PC-3 (cell line): ENCODE measurements around the gene NOM1. TPM values are rescaled to one million over a fixed set of nuclear protein-coding genes. Genes with fewer than 3 reads are reported as not detected.

Source experiments
- ATAC-seq: fragments of 200-7000 bp; cut with Tn5 transposase; 2 replicates; pipeline ENCODE4 v1.9.1; 2020; ENCODE audit warnings: mild to moderate bottlenecking, moderate library complexity
- BruUV-seq: library from RNA; stranded (reverse); fragments of 400-500 nt; replicated peaks from 2 replicates; lab custom pipeline; 2021; lab: Mats Ljungman, UMichigan
- CTCF ChIA-PET: fragments of 300-600 bp; sonication (Branson Sonifier 250); formaldehyde crosslinking; loops from one replicate; lab custom pipeline; 2022; ENCODE audit warnings: antibody characterized with exemption; lab: Charles Lee
- POLR2A ChIA-PET: fragments of 300-600 bp; sonication (Branson Sonifier 250); formaldehyde crosslinking; loops from one replicate; lab custom pipeline; 2022; ENCODE audit warnings: antibody characterized with exemption; ENCODE audit not compliant: unreplicated experiment; lab: Charles Lee
- DNase-seq: peaks from one replicate; pipeline ENCODE4 v3.0.0-alpha.2; 2015
- H2AFZ ChIP-seq: fragments of 300-600 bp; sonication (generic); 2 replicates; pipeline ENCODE4 v1.6.0; 2016; ENCODE audit warnings: antibody characterized with exemption, low read length
- H3F3A ChIP-seq: fragments of 300-600 bp; sonication (generic); one replicate; pipeline ENCODE4 v1.6.0; 2017; ENCODE audit warnings: antibody characterized with exemption, low read length, control low read depth, mild to moderate bottlenecking; ENCODE audit not compliant: unreplicated experiment
- H3K27ac ChIP-seq: fragments of 300-600 bp; sonication (generic); 2 replicates; pipeline ENCODE4 v1.5.1; 2016; ENCODE audit warnings: mild to moderate bottlenecking, low read length
- H3K27me3 ChIP-seq: fragments of 300-600 bp; sonication (generic); 2 replicates; pipeline ENCODE4 v1.6.1; 2016; ENCODE audit warnings: low read length, mixed read lengths
- H3K36me3 ChIP-seq: fragments of 300-600 bp; sonication (generic); 2 replicates; pipeline ENCODE4 v1.6.1; 2016; ENCODE audit warnings: low read depth, mixed run types, low read length, mixed read lengths
- H3K4me1 ChIP-seq: fragments of 300-600 bp; sonication (generic); 2 replicates; pipeline ENCODE4 v1.5.1; 2016; ENCODE audit warnings: low read length; ENCODE audit not compliant: insufficient read depth
- H3K4me2 ChIP-seq: fragments of 300-600 bp; sonication (generic); 2 replicates; pipeline ENCODE4 v1.6.0; 2016; ENCODE audit warnings: low read length
- H3K4me3 ChIP-seq: fragments of 300-600 bp; sonication (generic); 2 replicates; pipeline ENCODE4 v1.5.1; 2016; ENCODE audit warnings: mild to moderate bottlenecking, low read length, mixed read lengths
- H3K79me2 ChIP-seq: fragments of 300-600 bp; sonication (generic); 2 replicates; pipeline ENCODE4 v1.6.1; 2017; ENCODE audit warnings: low read length, mixed read lengths
- H3K9ac ChIP-seq: fragments of 300-600 bp; sonication (generic); 2 replicates; pipeline ENCODE4 v1.6.0; 2016; ENCODE audit warnings: mild to moderate bottlenecking, low read length
- H3K9me2 ChIP-seq: fragments of 300-600 bp; sonication (generic); replicated peaks from 2 replicates; pipeline ENCODE4 v1.6.1; 2016; ENCODE audit warnings: mixed run types, low read length, mixed read lengths
- H3K9me3 ChIP-seq: fragments of 300-600 bp; sonication (generic); 2 replicates; pipeline ENCODE4 v1.6.1; 2016; ENCODE audit warnings: low read length, mixed read lengths
- H4K20me1 ChIP-seq: fragments of 300-600 bp; sonication (generic); 2 replicates; pipeline ENCODE4 v1.6.1; 2016; ENCODE audit warnings: low read length, mixed read lengths
- CTCF ChIP-seq: fragments of 300-600 bp; sonication (generic); conservative IDR thresholded peaks from 2 replicates; pipeline ENCODE4 v1.5.1; 2017; ENCODE audit warnings: antibody characterized with exemption, low read depth, mild to moderate bottlenecking, low read length
- EZH2 ChIP-seq: fragments of 300-600 bp; sonication (generic); IDR thresholded peaks from one replicate; pipeline ENCODE4 v1.6.1; 2017; ENCODE audit warnings: antibody characterized with exemption, mild to moderate bottlenecking, low read length; ENCODE audit not compliant: unreplicated experiment
- EZH2phosphoT487 ChIP-seq: fragments of 300-600 bp; sonication (generic); IDR thresholded peaks from 2 replicates; pipeline ENCODE4 v1.6.1; 2018; ENCODE audit warnings: mild to moderate bottlenecking, antibody characterized with exemption, low read length, borderline replicate concordance
- intact Hi-C: fragments of 100-400 bp; cut with micrococcal nuclease; formaldehyde crosslinking; loops from 2 replicates; pipeline ENCODE4 v1.9.0; 2023
- total RNA-seq: library from RNA; depleted of rRNA; stranded (reverse); fragments of >200 nt; gene quantifications from 2 replicates; pipeline ENCODE4 v1.2.3, GENCODE V29; 2014

The NOM1 gene
- total RNA-seq, 1 experiment from 2014 or later: 17.7 TPM

DNA sequence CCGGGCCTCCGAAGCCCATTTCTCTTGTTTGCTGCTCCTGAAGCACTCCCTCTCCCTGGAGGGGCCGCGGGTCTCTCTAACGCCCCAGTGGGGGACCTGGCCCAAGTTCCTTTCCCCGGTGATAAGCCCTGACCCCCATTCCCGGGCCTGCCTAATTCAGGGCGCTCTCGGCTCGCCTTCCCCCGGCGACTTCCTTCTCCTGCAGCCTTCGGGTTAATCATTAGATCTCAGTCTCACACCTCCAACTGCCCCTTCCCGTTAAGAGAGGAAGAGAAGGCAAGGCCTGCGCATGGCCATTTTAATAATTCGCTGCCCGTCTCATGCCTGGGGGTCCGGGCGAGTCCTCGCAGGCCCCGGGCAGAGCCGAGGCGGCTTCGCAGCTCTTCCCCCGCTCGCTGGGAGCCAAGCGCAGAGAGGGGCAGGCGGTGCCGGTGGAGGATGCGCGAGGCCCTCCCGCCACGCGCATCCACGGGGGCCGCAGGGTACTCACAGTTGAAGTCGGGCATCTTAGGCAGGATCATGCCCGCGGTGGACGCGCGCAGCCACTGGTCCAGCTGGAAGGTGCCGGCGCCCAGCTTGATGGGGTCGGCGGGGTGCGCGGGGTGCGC lies 59.8 kb downstream of the NOM1 start:
- Histone ChIP-seq H3K27me3 (peaks cover 25% of the 10 kb centered on the region), H3K27ac (no peak overlapping the region), H3K9ac (no peak overlapping the region), H3K9me3 (no peaks in the 10 kb centered on the region), H3K4me3 (peak overlapping the region; percentile 56), H4K20me1 (no peaks in the 10 kb centered on the region), H3K36me3 (no peaks in the 10 kb centered on the region), H3K4me2 (peak overlapping the region; percentile 73), H3K9me2 (no peaks in the 10 kb centered on the region), H3K79me2 (0 out of 2 replicates have a peak, but pooled peaks cover 4% of the 10 kb centered on the region), H3F3A (no peaks in the 10 kb centered on the region), H2AFZ (peak overlapping the region; percentile 30; the same call in 1 of the 2 replicates), H3K4me1 (peaks cover 13% of the 10 kb centered on the region)
- DNase-seq (no peak), ATAC-seq (no peak)
- ChIA-PET POLR2A (no interaction called here), CTCF (no interaction called here)
- intact Hi-C loops: no loop called here
- no TSS peak for BruUV-seq
- TF ChIP-seq EZH2 (peak; percentile 36), EZH2phosphoT487 (no peak)

DNA sequence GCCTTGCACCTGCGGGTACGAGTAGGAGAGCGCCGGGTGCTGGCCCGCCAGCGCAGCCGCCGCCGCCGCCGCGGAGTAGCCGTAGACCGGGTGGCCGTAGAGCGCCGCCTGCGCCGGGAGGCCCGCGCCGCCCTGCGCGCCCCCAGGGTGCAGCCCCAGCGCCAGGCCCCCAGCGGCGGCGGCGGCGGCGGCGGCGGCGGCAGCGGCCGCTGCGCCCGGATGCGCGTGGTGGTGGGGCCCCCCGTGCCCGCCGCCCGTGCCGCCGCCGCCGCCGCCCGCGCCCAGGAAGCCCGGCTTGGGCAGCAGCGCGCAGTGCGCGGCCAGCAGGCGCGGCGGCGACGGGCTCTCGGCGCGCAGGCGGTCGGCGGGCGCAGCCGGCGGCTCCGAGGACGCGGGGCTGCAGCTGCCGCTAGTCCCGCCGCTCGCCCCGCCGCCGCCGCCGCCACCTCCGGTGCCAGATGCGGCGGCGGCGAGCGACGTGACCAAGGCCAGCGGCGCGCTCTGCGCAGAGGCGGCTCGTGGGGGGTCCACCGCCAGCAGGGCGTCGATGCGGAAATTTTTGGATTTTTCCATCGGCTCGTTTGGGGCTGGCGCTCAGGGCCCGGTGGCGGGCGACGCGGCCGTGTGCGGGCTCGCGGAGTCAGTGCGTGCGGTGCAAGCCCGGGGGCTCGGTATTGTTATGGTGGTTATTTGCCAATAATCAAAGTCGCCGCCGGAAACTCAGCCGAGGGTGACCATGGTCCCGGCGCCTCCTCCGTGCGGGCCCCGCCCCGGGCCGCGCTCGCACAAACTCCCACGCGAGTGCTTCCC lies 60.5 kb downstream of the NOM1 start:
- Histone ChIP-seq H3K79me2 (0 out of 2 replicates have a peak, but pooled peaks cover 4% of the 10 kb centered on the region), H3K9ac (peak overlapping the region; percentile 33; the same call in 1 of the 2 replicates), H3K36me3 (no peaks in the 10 kb centered on the region), H3K4me3 (peak overlapping the region; percentile 72), H3K4me1 (peaks cover 13% of the 10 kb centered on the region), H3K4me2 (peak overlapping the region; percentile 93), H3K9me3 (no peaks in the 10 kb centered on the region), H3K9me2 (no peaks in the 10 kb centered on the region), H4K20me1 (no peaks in the 10 kb centered on the region), H3K27ac (no peak overlapping the region), H3F3A (no peaks in the 10 kb centered on the region), H2AFZ (peak overlapping the region; percentile 84), H3K27me3 (peaks cover 21% of the 10 kb centered on the region)
- no TSS peak for BruUV-seq
- ChIA-PET CTCF (interaction anchor here (0.6 kb wide), 1 partner anchor 126 kb away, joined by 3 read pairs; no protein-coding TSS in a partner anchor), POLR2A (no interaction called here)
- ATAC-seq (peak; percentile 35), DNase-seq (no peak)
- TF ChIP-seq EZH2 (no peak), EZH2phosphoT487 (no peak), CTCF (no peak)
- intact Hi-C loops: no loop called here

DNA sequence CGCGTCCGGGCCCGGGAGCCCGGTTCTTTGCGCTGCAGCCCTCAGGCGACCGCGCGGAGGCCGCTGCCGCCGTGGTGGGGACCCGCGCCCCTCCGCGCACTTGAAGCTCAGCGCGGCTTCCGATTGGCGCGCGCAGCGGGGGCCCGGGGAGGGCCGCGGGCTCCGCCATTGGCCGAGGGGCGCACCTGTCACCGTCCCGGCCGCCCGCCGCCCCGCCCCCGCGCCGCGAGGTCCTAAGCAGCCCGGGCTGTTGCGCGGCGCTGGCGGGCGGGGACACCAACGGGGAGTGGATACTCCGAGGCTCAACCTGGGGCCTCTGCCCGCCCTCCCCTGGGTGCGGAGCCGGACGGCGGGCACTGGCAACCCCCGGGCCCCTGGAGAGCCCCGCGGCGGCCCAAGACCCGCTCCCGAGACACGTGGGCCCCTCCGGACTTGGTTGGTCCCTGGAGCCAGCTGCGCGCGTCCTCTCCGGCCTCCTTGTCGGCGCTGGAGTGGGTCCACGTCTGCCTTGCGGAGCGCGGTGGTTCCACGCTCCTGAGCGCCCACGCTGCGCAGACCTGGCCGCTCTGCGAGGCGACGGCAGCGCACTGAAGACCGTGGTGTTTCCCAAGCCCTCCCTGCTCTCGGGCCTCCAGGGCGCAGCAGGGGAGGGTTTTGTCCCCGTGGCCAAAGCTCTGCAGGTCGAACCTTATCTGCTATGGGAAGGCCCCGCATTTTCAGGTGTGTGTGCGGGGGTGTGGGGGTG lies 61.2 kb downstream of the NOM1 start, which contains the start of gene MNX1:
Gene MNX1, minus strand, starts transcription at position 76 of the 745 bp plus-strand sequence. CDS start 313 bp downstream, outside the sequence.
- no TSS peak for BruUV-seq
- DNase-seq (peak; percentile 75), ATAC-seq (peak; percentile 94)
- TF ChIP-seq CTCF: no peak
- TF ChIP-seq EZH2phosphoT487: no peak
- TF ChIP-seq EZH2: no peak
- Histone ChIP-seq H3K4me2 (peak within 1 kb of the TSS; percentile 93), H3K9me2 (no peaks in the 10 kb centered on the region), H3K9ac (peak within 1 kb of the TSS; percentile 62), H3K4me1 (peaks cover 13% of the 10 kb centered on the region), H3K27me3 (peaks cover 21% of the 10 kb centered on the region), H3F3A (no peaks in the 10 kb centered on the region), H2AFZ (peak within 1 kb of the TSS; percentile 84), H3K4me3 (peak within 1 kb of the TSS; percentile 72), H3K79me2 (0 out of 2 replicates have a peak, but pooled peaks cover 4% of the 10 kb centered on the region), H3K27ac (no peak within 1 kb of the TSS), H4K20me1 (no peaks in the 10 kb centered on the region), H3K9me3 (no peaks in the 10 kb centered on the region), H3K36me3 (no peaks in the 10 kb centered on the region)
- POLR2A ChIA-PET: no interaction called here
- intact Hi-C loops: no loop called here
- CTCF ChIA-PET: interaction anchor here (0.6 kb wide), 1 partner anchor 125 kb away, joined by 3 read pairs; no protein-coding TSS in a partner anchor
